HL-60/S4 treated with retinoic acid at 250 ng/mL for 4 days and 3 days (cell line): ENCODE measurements around the gene AP2B1.

Experiments
- in situ Hi-C: fragments of 300-500 bp; cut with MboI; formaldehyde crosslinking; loops from 2 replicates; pipeline ENCODE4 v1.7.0; 2022; ENCODE audit warnings: low sequenced_read_pairs

Gene AP2B1

DNA sequence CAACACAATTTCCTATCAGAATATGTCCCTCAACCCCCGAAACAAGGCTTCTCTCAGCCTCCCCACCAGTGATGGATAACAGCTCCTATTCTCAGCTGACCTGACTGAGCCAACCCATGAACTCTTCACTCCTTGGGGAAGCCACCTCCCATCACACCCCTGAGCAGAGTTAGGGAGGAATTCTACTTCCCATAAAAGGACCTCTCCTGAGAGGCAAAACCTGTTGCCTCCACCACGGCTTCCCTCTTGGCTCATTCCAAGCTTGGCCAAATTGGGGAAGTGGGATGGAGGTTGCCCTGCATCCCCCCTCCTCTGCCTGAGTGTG lies 138.6 kb downstream of the AP2B1 start:
- in situ Hi-C loops, result loop anchor here (25.0 kb wide), 2 partner anchors 113 to 413 kb away; no protein-coding TSS in a partner anchor

DNA sequence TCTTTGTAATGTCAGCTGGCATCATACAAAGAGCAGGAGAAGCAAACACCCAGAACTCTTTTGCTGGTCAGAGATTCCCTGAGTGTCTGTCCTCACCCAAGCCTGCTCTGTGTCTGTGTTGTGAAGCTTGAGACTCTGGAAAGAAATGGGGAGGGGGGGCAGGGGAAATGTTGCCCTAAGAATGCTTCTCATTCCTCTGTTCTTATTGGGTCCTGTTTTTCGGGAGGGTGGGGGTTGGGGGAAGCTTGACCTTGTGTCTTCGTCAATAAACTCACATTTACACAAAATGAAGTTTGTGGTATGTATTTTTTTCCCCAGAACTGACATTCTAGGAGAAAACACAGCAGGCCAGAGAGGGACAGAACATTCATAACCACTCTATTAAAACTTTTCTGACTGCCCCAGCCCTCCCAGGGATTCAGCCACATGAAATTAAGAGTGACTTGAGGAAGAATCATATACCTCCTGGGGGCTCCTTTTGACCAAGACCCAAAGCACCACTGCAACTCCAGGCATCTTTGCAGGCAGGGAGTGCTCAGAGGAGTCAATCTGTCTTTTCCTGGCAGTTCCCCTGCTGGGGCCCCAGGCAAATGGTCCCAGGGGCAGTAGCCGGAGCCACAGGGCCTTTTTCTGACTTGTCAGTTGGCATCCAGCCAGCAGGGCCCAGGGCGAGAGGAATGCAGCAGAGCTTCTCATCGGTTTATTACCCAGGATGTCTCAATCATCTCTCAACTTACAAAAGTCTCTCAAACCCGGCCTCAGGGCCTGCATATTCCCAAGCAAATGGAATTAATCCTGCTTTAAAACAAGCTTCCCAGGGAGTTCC lies 139.2 kb downstream of the AP2B1 start:
- in situ Hi-C loops, result loop anchor here (25.0 kb wide), 2 partner anchors 114 to 414 kb away; no protein-coding TSS in a partner anchor

DNA sequence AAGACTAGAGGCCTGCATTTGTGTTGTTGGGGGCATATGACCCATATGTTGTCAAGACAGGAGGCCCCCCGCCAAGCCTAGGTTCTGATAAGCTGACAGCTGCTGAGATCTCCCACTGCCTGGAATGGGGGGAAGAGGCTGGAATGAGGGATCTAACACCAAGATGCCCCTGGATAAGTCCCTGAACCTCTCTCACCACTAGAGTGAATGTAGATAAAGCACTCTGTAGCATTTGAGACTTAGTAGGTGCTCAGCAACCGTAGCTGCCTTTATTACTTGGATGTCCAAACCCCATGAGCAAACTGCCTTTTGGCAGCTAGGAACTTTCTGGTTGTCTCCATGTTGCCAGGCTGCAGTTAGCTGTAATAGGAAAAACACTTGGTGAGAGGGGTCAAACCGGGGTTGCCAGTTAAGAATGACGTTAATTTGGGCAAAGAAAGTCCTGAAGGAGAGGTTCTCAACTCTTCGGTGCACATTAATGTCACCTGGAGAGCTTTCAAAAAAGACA lies 139.9 kb downstream of the AP2B1 start:
- in situ Hi-C loops, result loop anchor here (25.0 kb wide), 2 partner anchors 115 to 415 kb away; no protein-coding TSS in a partner anchor

DNA sequence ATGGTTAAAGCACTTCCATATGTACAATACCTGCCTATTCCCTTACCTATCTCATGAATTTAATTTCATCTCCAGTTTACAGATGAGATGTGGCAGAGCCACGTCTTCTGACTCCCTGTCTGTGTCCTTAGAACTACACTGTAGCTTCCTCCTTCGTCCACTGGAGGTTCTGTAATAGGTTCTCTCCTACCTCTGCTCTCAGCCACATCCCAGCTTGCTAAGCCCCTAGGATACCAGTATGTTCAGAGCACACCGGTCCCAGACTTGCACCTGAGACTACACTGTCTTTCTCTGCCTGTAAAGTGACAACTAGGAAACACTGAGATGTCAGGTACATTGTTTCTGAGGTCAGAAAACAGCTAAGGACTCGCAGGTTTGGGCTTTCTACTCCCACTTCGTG lies 140.5 kb downstream of the AP2B1 start:
- in situ Hi-C loops, result loop anchor here (25.0 kb wide), 2 partner anchors 115 to 415 kb away; no protein-coding TSS in a partner anchor

DNA sequence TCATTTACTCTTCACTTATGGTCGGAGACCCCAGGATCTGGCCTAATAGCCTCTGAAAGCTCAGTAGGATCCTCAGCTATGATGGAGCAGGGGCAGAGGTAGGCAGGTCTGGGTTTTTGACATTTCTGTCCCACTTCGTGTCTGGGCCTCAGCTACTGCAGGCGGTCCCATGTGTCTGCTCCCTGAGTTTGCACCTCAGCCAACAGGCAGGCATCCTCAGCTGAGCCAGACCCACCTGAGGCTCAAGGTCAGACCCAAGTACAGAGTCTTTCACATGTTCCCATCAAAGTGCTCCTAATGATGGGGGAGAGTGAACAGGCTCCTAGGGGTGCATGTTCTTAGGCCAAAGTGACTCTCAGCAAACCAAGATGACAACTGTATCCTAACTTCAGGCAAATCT lies 141.4 kb downstream of the AP2B1 start:
- in situ Hi-C loops, result loop anchor here (25.0 kb wide), 2 partner anchors 116 to 416 kb away; no protein-coding TSS in a partner anchor

DNA sequence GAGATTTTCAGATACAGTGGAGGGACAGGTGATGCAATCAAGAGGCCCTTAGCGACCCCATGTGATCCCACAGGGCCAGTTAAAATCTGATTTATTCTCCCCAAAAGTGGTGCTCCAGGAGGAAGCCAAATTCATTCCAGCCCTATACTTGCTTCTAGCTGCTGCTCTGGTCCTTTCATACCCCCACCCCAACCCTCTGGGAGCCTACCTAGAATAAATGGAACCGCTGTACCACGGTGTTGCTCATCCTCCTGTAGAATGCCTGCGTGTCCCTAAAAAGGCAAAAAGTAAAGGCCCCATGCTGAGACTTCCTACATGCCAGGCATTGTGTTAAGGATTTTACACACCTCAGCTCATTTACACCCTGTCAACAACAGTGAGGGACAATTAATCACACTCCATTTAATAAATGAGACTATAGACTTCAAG lies 142.3 kb downstream of the AP2B1 start:
- in situ Hi-C loops, result loop anchor here (25.0 kb wide), 2 partner anchors 117 to 417 kb away; no protein-coding TSS in a partner anchor

DNA sequence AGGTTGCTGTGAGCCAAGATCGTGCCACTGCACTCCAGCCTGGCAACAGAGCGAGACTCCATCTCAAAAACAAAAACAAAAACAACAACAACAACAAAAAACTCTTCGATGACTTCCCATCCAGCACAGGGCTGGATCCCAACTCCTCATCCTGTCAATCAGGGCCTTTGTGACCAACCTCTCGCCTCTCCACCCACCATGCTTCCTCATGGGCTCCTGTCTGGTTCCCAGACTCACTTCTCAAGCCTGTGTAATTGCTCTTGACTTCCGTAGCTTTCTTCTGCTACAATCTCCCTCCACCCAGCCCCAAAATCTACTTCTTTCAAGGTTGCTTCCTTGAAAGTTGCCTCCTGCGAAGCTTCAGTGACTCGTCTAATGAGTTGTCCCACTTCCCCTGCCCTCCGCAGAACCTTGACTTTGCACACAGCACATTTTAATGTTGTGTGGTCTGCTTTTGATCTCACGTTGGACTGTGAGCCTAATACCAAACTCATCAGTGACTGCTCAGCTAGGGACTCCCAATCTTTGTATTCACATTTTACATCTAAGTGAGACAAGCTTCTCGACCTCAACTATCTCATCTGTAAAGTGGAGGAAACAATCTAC lies 143.4 kb downstream of the AP2B1 start:
- in situ Hi-C loops, result loop anchor here (25.0 kb wide), 2 partner anchors 118 to 418 kb away; no protein-coding TSS in a partner anchor

DNA sequence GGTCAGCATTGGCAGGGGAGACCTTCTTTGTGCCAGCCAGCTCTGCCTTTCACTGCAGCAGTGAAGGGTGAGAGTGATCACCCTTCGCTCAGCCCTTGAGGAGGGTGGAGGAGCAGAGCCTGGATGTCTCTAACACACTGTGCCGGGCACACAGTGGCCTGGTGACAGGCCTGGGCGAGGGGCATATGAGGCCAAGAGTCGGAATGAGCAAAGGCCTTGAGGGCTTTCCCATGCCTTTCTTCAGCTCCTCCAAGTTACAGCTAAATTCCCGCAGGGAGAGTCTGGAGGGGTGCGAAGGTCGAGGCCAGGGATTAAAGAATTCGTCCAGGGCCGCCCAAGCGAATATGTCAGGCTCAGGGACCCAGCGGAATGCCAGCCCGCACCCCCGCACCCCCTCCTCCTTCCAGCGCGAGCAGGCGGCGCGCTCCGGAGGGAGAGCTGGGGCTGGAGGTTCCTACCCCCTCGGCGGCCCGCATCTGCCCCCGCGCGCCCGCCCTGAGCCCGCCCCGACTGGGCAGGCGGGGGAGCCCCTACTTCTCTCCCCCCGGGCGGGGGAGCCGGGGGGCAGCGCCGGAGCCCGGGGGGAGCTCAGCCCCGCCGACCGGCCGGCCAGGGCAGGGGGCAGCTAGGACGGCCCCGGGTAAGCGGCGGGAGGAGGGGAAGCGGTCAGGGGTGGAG lies 144.3 kb downstream of the AP2B1 start, which contains the start of gene RASL10B:
TSS of gene RASL10B (plus strand) at position 401 of the 678 bp plus-strand sequence. CDS start 3,546 bp downstream, outside the sequence.
- in situ Hi-C loops, result loop anchor here (25.0 kb wide), 2 partner anchors 119 to 419 kb away; no protein-coding TSS in a partner anchor

DNA sequence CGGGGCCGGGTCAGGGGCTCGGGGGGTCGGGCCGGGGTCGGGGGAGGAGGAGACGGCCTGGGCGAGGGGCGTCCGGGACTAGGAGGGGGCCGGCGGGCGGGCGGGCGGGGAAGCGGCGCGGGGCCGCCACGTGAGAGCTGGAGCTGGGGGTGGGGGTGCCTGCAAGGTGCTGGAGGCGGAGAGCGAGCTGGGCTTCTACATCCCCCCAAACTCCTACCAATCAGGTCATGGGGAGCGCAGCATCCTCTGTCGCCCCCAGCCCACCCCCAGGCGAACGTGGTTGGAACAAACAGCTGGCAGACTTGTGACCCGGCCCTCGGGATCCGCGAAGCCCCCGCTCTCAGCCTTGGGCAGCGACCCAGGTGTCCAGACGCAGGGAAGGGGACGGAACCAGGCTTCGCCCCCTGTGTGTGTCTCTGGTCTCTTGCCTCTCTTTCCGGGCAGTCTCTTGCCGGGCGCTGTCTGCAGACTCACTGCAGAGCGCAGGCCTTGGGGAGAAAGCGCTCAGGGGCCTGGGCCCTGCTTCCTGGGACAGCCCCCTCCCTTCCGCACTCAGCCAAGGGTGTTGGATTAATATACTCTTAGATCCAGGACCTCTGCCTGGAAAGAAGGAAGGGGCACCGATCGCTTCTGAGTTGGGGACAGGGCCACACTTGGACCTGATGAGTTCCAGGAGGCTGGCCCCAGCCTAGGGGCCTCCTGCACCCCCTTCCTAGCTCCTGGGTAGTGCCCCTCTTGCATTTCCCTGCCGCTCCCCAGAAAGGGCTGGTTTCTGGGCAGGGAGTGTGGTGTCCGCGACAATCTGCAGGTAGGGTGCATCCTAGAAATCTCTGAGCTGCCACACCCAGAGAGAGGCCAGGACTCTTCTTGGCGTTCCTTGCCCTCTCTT lies 145.0 kb downstream of the AP2B1 start:
- in situ Hi-C loops, result loop anchor here (25.0 kb wide), 2 partner anchors 120 to 420 kb away; no protein-coding TSS in a partner anchor

DNA sequence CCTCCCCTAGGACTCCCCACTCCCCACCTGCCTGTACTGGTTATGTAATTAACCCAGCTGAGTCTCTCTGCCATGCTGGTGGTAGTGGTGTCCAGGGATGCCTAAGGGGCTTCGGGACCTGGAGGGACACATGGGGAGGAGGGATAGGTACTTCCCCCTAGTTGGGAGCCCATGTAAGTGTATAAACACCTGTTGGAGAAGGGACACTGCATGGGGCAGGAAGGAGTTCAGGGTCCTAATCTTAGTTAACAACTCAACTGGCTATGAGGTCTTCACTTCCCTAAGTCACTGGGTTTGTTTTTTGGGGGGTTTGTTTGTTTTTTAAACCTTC lies 145.6 kb downstream of the AP2B1 start:
- in situ Hi-C loops, result loop anchor here (25.0 kb wide), 2 partner anchors 120 to 420 kb away; no protein-coding TSS in a partner anchor

DNA sequence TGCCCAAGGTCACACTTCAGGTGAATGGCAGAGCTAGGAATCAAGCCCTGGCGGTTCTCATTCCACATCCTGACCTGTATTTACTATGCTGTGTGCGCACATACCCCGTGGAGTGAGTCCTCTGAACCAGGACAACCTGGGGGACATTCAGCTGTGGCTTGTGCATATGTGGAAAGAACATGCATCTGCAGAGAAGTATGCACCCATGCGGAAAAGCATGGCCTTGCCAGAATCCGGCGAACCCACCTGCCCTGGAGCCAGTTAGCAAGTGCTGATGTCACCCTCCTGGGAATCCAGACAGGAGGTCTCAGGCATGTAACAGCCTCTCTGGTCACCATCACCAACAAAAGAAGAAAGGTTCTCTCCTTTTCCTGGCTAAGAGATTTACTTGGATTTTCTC lies 146.2 kb downstream of the AP2B1 start:
- in situ Hi-C loops, result loop anchor here (25.0 kb wide), 2 partner anchors 121 to 421 kb away; no protein-coding TSS in a partner anchor

DNA sequence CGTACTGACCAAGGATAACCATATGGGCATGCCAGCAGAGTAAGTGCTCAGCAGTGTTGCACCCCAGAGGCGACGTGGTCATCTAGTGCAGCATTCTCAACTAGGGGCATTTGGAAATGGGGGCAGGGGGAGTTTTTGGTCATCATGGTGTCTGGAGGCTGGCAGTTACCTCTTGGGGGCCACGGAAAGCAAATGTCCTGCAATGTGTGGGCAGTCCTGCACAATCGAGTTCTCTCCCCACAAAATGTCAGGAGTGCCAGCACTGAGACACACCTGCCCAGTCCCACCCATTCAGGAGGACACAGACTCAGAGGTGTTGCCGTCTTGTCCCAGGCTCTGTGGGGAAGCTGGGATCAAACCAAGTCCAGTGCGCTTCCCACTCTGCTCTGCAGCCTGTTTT lies 147.3 kb downstream of the AP2B1 start:
- in situ Hi-C loops, result loop anchor here (25.0 kb wide), 2 partner anchors 122 to 422 kb away; no protein-coding TSS in a partner anchor

DNA sequence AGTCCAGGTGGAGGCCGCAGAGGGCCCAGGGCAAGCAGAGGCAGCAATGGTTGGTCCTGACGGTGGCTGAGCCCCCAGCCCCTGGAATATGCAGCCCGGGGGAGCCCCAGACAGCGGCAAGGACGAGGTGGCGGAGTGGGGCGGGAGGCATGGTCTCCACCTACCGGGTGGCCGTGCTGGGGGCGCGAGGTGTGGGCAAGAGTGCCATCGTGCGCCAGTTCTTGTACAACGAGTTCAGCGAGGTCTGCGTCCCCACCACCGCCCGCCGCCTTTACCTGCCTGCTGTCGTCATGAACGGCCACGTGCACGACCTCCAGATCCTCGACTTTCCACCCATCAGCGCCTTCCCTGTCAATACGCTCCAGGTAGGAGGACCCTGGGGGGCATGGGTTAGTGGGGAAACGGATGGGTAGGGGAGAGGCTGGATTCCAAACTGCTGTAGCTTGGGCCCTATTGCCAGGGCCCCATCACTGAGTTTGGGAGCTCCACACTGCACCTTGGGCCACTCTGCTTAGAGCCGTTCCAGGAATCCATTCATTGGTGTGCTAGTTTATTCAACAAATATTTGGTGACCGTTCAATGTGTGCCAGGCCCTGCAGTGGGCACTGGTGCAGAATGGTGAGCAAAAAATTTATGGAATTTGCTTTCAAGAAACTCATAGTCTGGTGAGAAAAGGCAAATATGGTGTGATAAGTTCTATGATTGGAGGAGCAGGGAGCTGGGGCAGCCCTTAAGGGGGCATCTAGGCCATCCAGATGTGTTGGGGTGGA lies 148.1 kb downstream of the AP2B1 start:
- in situ Hi-C loops, result loop anchor here (25.0 kb wide), 2 partner anchors 123 to 423 kb away; no protein-coding TSS in a partner anchor

DNA sequence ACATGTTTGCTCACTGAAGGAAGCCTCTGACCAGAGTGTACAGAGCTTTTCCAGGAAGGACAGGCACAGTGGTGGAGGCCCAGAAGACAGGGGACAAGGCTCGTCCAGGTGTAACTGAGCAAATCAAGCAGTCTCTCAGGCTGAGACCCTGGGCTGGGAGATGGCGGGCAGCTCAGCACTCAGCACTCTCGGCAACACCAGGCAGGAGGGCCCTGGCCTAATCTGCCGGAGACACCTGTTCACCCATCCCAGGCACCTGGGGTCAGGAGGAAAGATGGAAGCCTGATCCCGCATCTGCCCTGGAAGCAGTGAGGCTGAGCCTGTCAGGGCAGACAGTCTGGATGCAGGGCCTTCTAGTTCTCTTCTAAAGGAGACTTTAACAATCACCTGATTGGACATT lies 149.1 kb downstream of the AP2B1 start:
- in situ Hi-C loops, result loop anchor here (25.0 kb wide), 2 partner anchors 124 to 424 kb away; no protein-coding TSS in a partner anchor

DNA sequence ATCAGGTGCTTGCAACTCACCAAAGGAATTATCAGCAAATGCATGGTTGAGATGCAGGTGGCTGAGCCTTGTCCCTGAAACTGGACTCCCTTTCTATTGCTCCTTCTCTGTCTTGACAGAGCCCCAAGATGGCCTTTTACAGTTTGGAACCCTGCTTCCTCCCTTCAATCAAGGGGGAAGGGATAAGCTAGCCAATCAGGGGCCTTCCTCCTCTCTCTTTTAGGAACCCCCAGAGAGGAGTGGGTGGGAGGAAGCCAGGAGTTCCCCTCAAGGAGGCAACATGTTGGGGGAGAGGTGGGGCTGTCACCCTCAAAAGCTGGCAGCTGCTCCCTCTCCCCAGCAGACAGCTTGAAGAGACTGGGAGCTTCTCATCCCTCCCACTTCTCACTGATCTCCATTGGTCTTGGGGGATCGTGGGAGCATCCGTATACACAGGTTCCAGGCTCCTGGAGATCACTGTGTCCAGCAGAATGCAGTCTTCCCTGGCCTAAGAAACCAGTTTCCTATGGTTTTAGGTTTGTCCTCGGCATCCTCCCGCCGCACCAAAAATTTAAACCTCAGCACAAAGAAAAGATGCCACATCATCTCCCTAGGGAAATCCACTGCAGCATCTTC lies 151.5 kb downstream of the AP2B1 start:
- in situ Hi-C loops, result loop anchor here (25.0 kb wide), 2 partner anchors 126 to 426 kb away; no protein-coding TSS in a partner anchor

DNA sequence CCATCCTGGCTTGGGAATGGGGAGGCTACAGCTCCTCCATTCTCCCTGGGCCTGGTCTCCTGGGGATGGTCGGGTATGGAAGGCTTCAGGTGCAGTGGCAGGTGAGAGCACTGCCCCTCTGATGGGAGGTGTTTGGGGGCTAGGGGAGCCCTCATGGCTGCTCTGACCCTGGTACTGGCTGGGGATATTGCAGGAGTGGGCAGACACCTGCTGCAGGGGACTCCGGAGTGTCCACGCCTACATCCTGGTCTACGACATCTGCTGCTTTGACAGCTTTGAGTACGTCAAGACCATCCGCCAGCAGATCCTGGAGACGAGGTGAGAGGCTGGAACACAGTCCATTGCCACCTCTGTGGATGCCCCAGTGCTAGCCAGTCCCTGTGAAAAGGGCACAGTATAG lies 153.1 kb downstream of the AP2B1 start:
- in situ Hi-C loops, result loop anchor here (25.0 kb wide), 2 partner anchors 128 to 428 kb away; no protein-coding TSS in a partner anchor

DNA sequence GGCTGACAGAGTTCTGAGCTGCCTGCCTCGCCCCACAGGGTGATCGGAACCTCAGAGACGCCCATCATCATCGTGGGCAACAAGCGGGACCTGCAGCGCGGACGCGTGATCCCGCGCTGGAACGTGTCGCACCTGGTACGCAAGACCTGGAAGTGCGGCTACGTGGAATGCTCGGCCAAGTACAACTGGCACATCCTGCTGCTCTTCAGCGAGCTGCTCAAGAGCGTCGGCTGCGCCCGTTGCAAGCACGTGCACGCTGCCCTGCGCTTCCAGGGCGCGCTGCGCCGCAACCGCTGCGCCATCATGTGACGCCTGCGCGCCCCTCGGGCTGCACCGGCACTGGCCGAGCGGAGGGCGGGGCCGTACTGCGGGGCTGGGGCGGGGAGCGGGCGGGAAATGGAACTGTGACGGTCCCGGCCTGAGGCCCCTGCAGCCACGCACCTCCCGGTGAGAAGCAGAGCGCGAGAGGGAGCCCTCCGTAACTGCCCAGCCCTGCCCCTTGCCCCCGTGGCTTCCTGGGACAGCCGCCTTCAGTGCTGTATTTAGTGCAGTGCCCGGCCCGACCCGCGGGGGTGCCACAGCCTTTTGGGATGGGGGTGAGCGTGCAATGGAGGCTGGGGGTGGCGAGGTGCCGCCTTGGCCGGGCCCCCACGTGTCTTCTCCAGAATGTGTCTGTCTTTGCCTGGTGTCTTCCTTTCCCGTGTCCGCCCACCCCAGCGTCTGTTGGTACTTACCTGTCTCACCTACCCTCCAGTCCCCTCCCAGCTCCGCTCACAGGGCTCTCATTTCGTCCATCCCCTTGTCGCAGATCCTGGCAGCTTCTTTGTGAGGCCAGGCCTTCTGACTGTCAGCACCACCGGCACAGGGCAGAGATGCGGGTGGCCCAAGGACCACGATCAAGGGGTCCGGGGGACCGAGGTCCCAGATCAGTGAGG lies 154.1 kb downstream of the AP2B1 start:
- in situ Hi-C loops, result loop anchor here (25.0 kb wide), 2 partner anchors 129 to 429 kb away; no protein-coding TSS in a partner anchor
